Measurements from ENCODE around the gene ACADSB.

ACADSB gene

GRCh38 chr10:123039632-123039930 is 30.8 kb downstream of the ACADSB start:
- Histone ChIP-seq H3K36me3 (no peaks in the 10 kb centered on the region), H3K4me3 (ENCODE audit: low read depth in 1 of 2, low read length in 1 of 2) (no peak overlapping the region), H3K4me1 (ENCODE audit: control insufficient read depth in 1 of 2, insufficient read depth in 1 of 2, low read depth in 1 of 2, low read length in 1 of 2) (peaks cover 0 to 7% of the 10 kb centered on the region in 2 experiments), H3K9me3 (no peaks in the 10 kb centered on the region), H3K27ac (no peak overlapping the region), H3K27me3 (no peaks in the 10 kb centered on the region)
- TF ChIP-seq, protein P1, sequence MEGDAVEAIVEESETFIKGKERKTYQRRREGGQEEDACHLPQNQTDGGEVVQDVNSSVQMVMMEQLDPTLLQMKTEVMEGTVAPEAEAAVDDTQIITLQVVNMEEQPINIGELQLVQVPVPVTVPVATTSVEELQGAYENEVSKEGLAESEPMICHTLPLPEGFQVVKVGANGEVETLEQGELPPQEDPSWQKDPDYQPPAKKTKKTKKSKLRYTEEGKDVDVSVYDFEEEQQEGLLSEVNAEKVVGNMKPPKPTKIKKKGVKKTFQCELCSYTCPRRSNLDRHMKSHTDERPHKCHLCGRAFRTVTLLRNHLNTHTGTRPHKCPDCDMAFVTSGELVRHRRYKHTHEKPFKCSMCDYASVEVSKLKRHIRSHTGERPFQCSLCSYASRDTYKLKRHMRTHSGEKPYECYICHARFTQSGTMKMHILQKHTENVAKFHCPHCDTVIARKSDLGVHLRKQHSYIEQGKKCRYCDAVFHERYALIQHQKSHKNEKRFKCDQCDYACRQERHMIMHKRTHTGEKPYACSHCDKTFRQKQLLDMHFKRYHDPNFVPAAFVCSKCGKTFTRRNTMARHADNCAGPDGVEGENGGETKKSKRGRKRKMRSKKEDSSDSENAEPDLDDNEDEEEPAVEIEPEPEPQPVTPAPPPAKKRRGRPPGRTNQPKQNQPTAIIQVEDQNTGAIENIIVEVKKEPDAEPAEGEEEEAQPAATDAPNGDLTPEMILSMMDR (IDR thresholded peaks at IDR 0.05), result no peak

DNA sequence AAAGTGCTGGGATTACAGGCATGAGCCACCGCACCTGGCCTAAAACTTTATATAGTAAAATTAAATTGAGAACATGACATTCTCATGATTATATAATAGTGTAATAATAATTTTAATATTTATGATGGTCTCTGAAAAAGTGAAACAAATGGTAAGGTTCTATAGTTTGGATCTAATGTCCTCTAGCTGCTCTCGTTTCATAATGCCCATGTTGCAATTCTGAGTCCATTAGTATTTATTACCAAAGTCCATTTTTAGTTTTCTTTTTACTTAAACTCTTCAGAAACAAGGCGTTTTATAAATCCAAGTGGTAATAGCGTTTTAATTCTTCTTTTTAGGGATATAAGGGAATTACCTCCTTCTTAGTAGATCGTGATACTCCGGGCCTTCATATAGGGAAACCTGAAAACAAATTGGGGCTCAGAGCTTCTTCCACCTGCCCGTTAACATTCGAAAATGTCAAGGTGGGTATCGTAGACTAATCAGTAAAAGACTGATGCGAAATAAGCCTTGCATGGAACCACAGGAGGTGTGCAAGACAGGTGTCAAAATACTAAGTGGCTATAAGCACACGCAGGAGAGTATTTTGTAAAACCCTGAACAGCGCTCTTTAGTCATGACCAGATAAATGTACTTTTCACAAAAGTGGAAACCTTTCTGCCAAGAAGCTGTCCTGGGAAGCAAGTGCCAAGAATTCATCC is 34.1 kb downstream of the ACADSB start:
- TF ChIP-seq, protein P1 (IDR thresholded peaks at IDR 0.05), result no peak

DNA sequence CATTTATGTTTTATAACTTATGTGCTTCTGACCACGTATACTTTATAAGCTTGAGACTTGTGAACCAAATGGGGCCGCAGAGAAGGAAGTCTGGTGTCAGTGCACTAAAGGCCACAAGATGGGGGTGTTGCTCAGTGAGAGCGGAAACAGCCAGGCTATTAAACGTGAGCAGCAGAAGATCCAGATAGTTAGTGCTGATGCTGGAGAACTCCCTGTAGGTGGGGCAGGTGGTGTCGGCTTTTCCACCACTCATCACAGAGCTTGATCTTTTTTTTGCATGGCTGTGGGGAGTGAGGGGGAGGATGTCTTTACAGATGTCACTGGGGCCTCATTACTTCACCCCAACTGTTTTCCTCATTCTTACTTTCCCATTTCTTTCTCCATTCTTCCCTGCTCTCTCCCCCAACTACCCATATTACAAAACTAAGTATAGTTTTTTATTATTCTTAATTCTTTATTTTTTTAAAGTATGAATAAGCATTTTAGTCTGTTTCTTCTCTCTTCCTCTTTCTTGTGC is 34.7 kb downstream of the ACADSB start:
- no peak overlapping the region for H3K4me3 ChIP-seq (ENCODE audit: low read depth in 1 of 2, low read length in 1 of 2)
- no peaks in the 10 kb centered on the region for H3K27me3 ChIP-seq

More for the DNA sequence above, 34.1 kb downstream of the ACADSB start:
- Histone ChIP-seq H3K27me3 (no peaks in the 10 kb centered on the region), H3K36me3 (peaks cover 10% of the 10 kb centered on the region), H3K4me1 (ENCODE audit: control insufficient read depth in 1 of 2, insufficient read depth in 1 of 2, low read depth in 1 of 2, low read length in 1 of 2) (peaks cover 0 to 7% of the 10 kb centered on the region in 2 experiments), H3K27ac (no peak overlapping the region), H3K4me3 (ENCODE audit: low read depth in 1 of 2, low read length in 1 of 2) (no peak overlapping the region), H3K9me3 (no peaks in the 10 kb centered on the region)

GRCh38 chr10:123044391-123044790 is 35.6 kb downstream of the ACADSB start:
- H3K9me3 ChIP-seq, result no peaks in the 10 kb centered on the region
- TF ChIP-seq, protein P1 (IDR thresholded peaks at IDR 0.05), result no peak
- H3K27ac ChIP-seq, result no peak overlapping the region
- no peak overlapping the region for H3K4me3 ChIP-seq (ENCODE audit: low read depth in 1 of 2, low read length in 1 of 2)
- H3K36me3 ChIP-seq, result peaks cover 12% of the 10 kb centered on the region
- H3K4me1 ChIP-seq (ENCODE audit: control insufficient read depth in 1 of 2, insufficient read depth in 1 of 2, low read depth in 1 of 2, low read length in 1 of 2), result peaks cover 0 to under 1% of the 10 kb centered on the region in 2 experiments
- no peaks in the 10 kb centered on the region for H3K27me3 ChIP-seq

More for the DNA sequence above, 34.7 kb downstream of the ACADSB start:
- Histone ChIP-seq H3K27ac (no peak overlapping the region), H3K4me1 (ENCODE audit: control insufficient read depth in 1 of 2, insufficient read depth in 1 of 2, low read depth in 1 of 2, low read length in 1 of 2) (peaks cover 0 to 7% of the 10 kb centered on the region in 2 experiments), H3K9me3 (no peaks in the 10 kb centered on the region), H3K36me3 (peaks cover 12% of the 10 kb centered on the region)
- TF ChIP-seq, protein P1 (IDR thresholded peaks at IDR 0.05), result no peak

DNA sequence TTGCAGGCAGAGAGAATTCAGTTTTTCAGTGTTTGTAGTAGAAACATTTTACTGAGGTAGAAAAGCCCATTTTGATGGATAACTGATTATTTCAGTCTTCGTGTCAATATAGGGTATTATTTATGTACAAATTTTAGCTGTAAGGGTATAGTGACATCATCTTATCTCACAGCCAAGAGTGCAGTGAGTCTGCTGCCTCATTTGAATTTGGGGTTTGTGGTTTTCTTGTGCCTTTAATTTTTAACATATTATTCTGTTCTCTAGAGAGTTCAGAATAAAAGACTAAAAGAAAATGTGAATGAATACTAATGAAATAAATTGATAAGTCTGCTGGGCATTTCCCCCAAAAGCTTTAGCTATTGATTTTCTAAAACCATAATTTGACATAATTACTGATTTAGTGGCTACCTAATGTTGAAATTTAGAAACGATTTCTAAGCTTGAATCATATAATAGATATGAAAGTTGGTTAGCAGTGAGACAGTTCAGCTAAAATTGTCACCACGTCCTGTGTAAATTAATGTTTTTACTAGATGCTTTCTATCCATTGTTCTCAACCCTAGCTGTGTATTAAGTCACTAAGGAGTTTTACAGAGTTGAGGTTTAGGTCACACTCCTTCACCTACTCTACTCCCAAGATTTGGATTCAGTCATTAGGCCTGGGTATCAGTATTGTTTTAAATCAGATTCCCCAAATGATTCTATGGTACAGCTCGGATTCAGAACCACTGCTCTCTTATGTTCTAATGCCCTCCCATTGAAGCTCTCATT is 37.3 kb downstream of the ACADSB start:
- Histone ChIP-seq H3K4me3 (ENCODE audit: low read depth in 1 of 2, low read length in 1 of 2) (no peak overlapping the region), H3K27me3 (no peaks in the 10 kb centered on the region), H3K4me1 (ENCODE audit: control insufficient read depth in 1 of 2, insufficient read depth in 1 of 2, low read depth in 1 of 2, low read length in 1 of 2) (no peaks in the 10 kb centered on the region), H3K27ac (no peak overlapping the region), H3K36me3 (peaks cover 12% of the 10 kb centered on the region), H3K9me3 (no peaks in the 10 kb centered on the region)
- TF ChIP-seq, protein P1 (IDR thresholded peaks at IDR 0.05), result no peak

Data from neutrophil (primary cell).